ENCODE data around the gene DSP.

DNA sequence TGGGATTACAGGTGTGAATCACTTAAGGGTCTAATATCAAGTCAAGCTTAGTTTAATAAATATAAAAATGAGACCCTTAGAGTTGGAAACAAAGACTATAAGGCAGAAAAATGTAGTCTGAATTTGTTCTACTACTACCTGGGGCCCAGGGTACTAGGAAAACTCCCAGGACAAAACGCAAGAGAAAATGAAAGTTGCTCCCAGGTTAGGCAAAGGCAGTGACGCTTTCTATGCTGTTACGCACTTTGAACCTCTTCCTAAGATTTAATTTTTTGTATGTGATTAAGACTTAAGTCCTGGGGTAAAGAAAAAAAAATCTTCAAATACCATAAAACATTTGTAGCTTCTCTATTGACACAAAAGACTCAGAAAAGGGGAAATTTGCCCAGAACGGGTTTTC is 17.3 kb downstream of the DSP start:
- no peak for TF ChIP-seq POLR2AphosphoS5 (IDR thresholded peaks at IDR 0.05)
- TF ChIP-seq, protein P1, sequence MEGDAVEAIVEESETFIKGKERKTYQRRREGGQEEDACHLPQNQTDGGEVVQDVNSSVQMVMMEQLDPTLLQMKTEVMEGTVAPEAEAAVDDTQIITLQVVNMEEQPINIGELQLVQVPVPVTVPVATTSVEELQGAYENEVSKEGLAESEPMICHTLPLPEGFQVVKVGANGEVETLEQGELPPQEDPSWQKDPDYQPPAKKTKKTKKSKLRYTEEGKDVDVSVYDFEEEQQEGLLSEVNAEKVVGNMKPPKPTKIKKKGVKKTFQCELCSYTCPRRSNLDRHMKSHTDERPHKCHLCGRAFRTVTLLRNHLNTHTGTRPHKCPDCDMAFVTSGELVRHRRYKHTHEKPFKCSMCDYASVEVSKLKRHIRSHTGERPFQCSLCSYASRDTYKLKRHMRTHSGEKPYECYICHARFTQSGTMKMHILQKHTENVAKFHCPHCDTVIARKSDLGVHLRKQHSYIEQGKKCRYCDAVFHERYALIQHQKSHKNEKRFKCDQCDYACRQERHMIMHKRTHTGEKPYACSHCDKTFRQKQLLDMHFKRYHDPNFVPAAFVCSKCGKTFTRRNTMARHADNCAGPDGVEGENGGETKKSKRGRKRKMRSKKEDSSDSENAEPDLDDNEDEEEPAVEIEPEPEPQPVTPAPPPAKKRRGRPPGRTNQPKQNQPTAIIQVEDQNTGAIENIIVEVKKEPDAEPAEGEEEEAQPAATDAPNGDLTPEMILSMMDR (IDR thresholded peaks at IDR 0.05 in 8 of 11, conservative IDR thresholded peaks at IDR 0.05 in 3 of 11) = no peak

Data from spleen (tissue), 7 donors.